Suprapubic skin (tissue), 4 donors: ENCODE measurements around the gene ELP6. TPM values are rescaled to one million over a fixed set of nuclear protein-coding genes. Genes with fewer than 3 reads are reported as not detected.
"Not testable (repeated sequence)": the region's sequence is repeated elsewhere in the genome, so short reads cannot be mapped to it uniquely, and the experiment has no call there.

Experiments used
- DNase-seq, 2 donors: peaks; one replicate each; pipeline ENCODE4 v3.0.0-alpha.2; 2019; ENCODE audit warnings: low spot score in 2 of 2
- H3K27ac ChIP-seq: fragments of 200-600 bp; sonication (generic); one replicate; pipeline ENCODE4 v1.5.1; 2019
- H3K27me3 ChIP-seq: fragments of 200-600 bp; sonication (generic); one replicate; pipeline ENCODE4 v1.5.1; 2019
- H3K36me3 ChIP-seq: fragments of 200-600 bp; sonication (generic); one replicate; pipeline ENCODE4 v1.5.1; 2019
- H3K4me1 ChIP-seq: fragments of 200-600 bp; sonication (generic); one replicate; pipeline ENCODE4 v1.5.1; 2019
- H3K4me3 ChIP-seq: fragments of 200-600 bp; sonication (generic); one replicate; pipeline ENCODE4 v1.5.1; 2019; ENCODE audit warnings: mild to moderate bottlenecking
- H3K9me3 ChIP-seq: fragments of 200-600 bp; sonication (generic); one replicate; pipeline ENCODE4 v1.5.1; 2019
- CTCF ChIP-seq, 2 donors: fragments of 200-600 bp in 1 of 2; fragments of 450-650 bp in 1 of 2; sonication (generic) in 1 of 2; IDR thresholded peaks; one replicate each; pipeline ENCODE4 v1.5.1; 2016 to 2019; ENCODE audit warnings: antibody characterized with exemption in 2 of 2, mild to moderate bottlenecking in 1 of 2, moderate library complexity in 1 of 2
- EP300 ChIP-seq: sonication (generic); formaldehyde crosslinking; IDR thresholded peaks from one replicate; pipeline ENCODE4 v1.6.1; 2017; ENCODE audit warnings: antibody characterized with exemption
- POLR2A ChIP-seq, 2 donors: fragments of 450-650 bp; IDR thresholded peaks; one replicate each; pipeline ENCODE4 v1.6.1; 2017; ENCODE audit warnings: antibody characterized with exemption in 2 of 2, mild to moderate bottlenecking in 2 of 2, moderate library complexity in 2 of 2
- POLR2AphosphoS5 ChIP-seq, 3 donors: sonication (generic); formaldehyde crosslinking; IDR thresholded peaks; one replicate each; pipeline ENCODE4 v1.6.1; 2017; ENCODE audit warnings: antibody characterized with exemption in 3 of 3
- WGBS: methylation state at CpG from one replicate; pipeline ENCODE4 v1.1.5; 2018; 5-methylcytosine and 5-hydroxymethylcytosine counted together
- total RNA-seq, 4 donors: library from RNA; depleted of rRNA; stranded (reverse); fragments of >200 nt; gene quantifications; one replicate each; pipeline ENCODE4 v1.1.0, GENCODE V29; 2016

Gene ELP6
- total RNA-seq, 4 donors from 2014 or later = 11.7 to 18.6 (median 17.0) TPM

GRCh38 chr3:47482366-47482765 lies 31.1 kb downstream of the ELP6 start:
- H3K27ac ChIP-seq = no peak overlapping the region
- TF ChIP-seq POLR2AphosphoS5 (IDR thresholded peaks at IDR 0.05) (no peak), CTCF (IDR thresholded peaks at IDR 0.05) (no peak), POLR2A (IDR thresholded peaks at IDR 0.05) (no peak), EP300 (no peak)
- WGBS = 35% methylated on average over 2 of the region's 2 CpGs
- H3K27me3 ChIP-seq = no peaks in the 10 kb centered on the region
- H3K9me3 ChIP-seq = no peaks in the 10 kb centered on the region
- H3K36me3 ChIP-seq = no peaks in the 10 kb centered on the region
- H3K4me3 ChIP-seq = no peak overlapping the region
- H3K4me1 ChIP-seq = no peaks in the 10 kb centered on the region
- DNase-seq = no peak

- H3K9me3 ChIP-seq, H3K36me3 ChIP-seq, H3K4me1 ChIP-seq, H3K27ac ChIP-seq, H3K27me3 ChIP-seq, DNase-seq, H3K4me3 ChIP-seq: not testable (repeated sequence)
- WGBS = 76% methylated on average over 4 of the region's 4 CpGs
Observed at GRCh38 chr3:47481763-47482162, 31.7 kb downstream of the ELP6 start.

GRCh38 chr3:47480267-47480666 lies 33.2 kb downstream of the ELP6 start:
- not testable (repeated sequence) for H3K4me3 ChIP-seq, H3K36me3 ChIP-seq, H3K9me3 ChIP-seq, DNase-seq, H3K27me3 ChIP-seq, H3K27ac ChIP-seq
- peaks cover 12% of the 10 kb centered on the region for H3K4me1 ChIP-seq
- WGBS = 95% methylated on average over 6 of the region's 6 CpGs

GRCh38 chr3:47479826-47480160 lies 33.7 kb downstream of the ELP6 start:
- no peak for TF ChIP-seq CTCF (IDR thresholded peaks at IDR 0.05)
- no peak for TF ChIP-seq POLR2AphosphoS5 (IDR thresholded peaks at IDR 0.05)
- TF ChIP-seq EP300 = no peak
- no peak for TF ChIP-seq POLR2A (IDR thresholded peaks at IDR 0.05)
- Histone ChIP-seq H3K27ac (no peak overlapping the region), H3K4me1 (peaks cover 14% of the 10 kb centered on the region), H3K27me3 (no peaks in the 10 kb centered on the region), H3K36me3 (no peaks in the 10 kb centered on the region), H3K4me3 (no peak overlapping the region), H3K9me3 (no peaks in the 10 kb centered on the region)
- WGBS = 88% methylated on average over 2 of the region's 2 CpGs
- DNase-seq = no peak

- no peaks in the 10 kb centered on the region for H3K36me3 ChIP-seq
- H3K27me3 ChIP-seq = no peaks in the 10 kb centered on the region
- H3K4me1 ChIP-seq = peaks cover 32% of the 10 kb centered on the region
- DNase-seq = no peak
- no peak overlapping the region for H3K27ac ChIP-seq
- TF ChIP-seq POLR2AphosphoS5 (IDR thresholded peaks at IDR 0.05) (no peak), CTCF (IDR thresholded peaks at IDR 0.05) (no peak), EP300 (no peak), POLR2A (IDR thresholded peaks at IDR 0.05) (no peak)
- no peak overlapping the region for H3K4me3 ChIP-seq
- H3K9me3 ChIP-seq = no peaks in the 10 kb centered on the region
Observed at GRCh38 chr3:47478022-47478421, 35.5 kb downstream of the ELP6 start.

- Histone ChIP-seq H3K4me3 (peak overlapping the region; percentile 98), H3K27ac (peak overlapping the region; percentile 92), H3K9me3 (no peaks in the 10 kb centered on the region), H3K36me3 (no peaks in the 10 kb centered on the region), H3K27me3 (no peaks in the 10 kb centered on the region), H3K4me1 (peaks cover 36% of the 10 kb centered on the region)
- TF ChIP-seq EP300 (no peak), POLR2A (IDR thresholded peaks at IDR 0.05) (no peak), CTCF (IDR thresholded peaks at IDR 0.05) (no peak), POLR2AphosphoS5 (IDR thresholded peaks at IDR 0.05) (no peak)
- 84% methylated on average over 10 of the region's 11 CpGs for WGBS
- DNase-seq = no peak
Observed at GRCh38 chr3:47476644-47477199, 36.8 kb downstream of the ELP6 start.
